ENCODE results near the gene MEIS2. TPM values are rescaled to one million over a fixed set of nuclear protein-coding genes. Genes with fewer than 3 reads are reported as not detected.

The MEIS2 gene
- total and polyA plus RNA-seq, 2 experiments from 2014 or later: 0.27 TPM; not detected in 1

- Histone ChIP-seq H3K27ac (ENCODE audit: low read depth) (no peak overlapping the region), H3K36me3 (ENCODE audit: insufficient read depth) (no peaks in the 10 kb centered on the region), H3K9me2 (ENCODE audit: insufficient read depth) (no peaks in the 10 kb centered on the region), H3K4me1 (ENCODE audit: insufficient read depth) (no peaks in the 10 kb centered on the region), H3K4me3 (no peak overlapping the region), H3F3A (replicated peaks; ENCODE audit: low read depth) (no peaks in the 10 kb centered on the region), H3K4me2 (no peak overlapping the region), H4K20me1 (replicated peaks; ENCODE audit: insufficient read depth) (no peaks in the 10 kb centered on the region), H2AFZ (no peak overlapping the region), H3K79me2 (replicated peaks; ENCODE audit: insufficient read depth) (no peaks in the 10 kb centered on the region), H3K27me3 (ENCODE audit: insufficient read depth) (no peaks in the 10 kb centered on the region)
- DNase-seq (ENCODE audit: low spot score) (no peak), ATAC-seq (no peak)
- no peaks in the 10 kb centered on the region for H3K4me1 Mint-ChIP-seq
- no peak for TF ChIP-seq STAT1 (IDR thresholded peaks at IDR 0.05; ENCODE audit: unreplicated experiment)
- no peak for TF ChIP-seq ETS1 (IDR thresholded peaks at IDR 0.05)
- no peak for TF ChIP-seq ZNF462 (CRISPR knock-in tag; IDR thresholded peaks at IDR 0.05)
- TF ChIP-seq POLR2AphosphoS5 (IDR thresholded peaks at IDR 0.05; ENCODE audit: low read depth): no peak
- no peak for TF ChIP-seq ZNF114 (CRISPR knock-in tag; IDR thresholded peaks at IDR 0.05)
- no peak for TF ChIP-seq REST (IDR thresholded peaks at IDR 0.05; ENCODE audit: unreplicated experiment)
- no peak for TF ChIP-seq EZH2phosphoT487 (IDR thresholded peaks at IDR 0.05; ENCODE audit: unreplicated experiment)
- no peak overlapping the region for H3K27ac Mint-ChIP-seq
- H3K9me3 Mint-ChIP-seq: no peaks in the 10 kb centered on the region
- H3K4me3 Mint-ChIP-seq: no peak overlapping the region
- no peaks in the 10 kb centered on the region for H3K36me3 Mint-ChIP-seq (ENCODE audit: low read depth)
- H3K27me3 Mint-ChIP-seq (ENCODE audit: insufficient read depth, low read depth, poor library complexity): no peaks in the 10 kb centered on the region
Measured at GRCh38 chr15:36960179-36960946, 140.0 kb downstream of the MEIS2 start.
